ENCODE results near the gene GPR37L1.

GRCh38 chr1:202078241-202078640 is 44.5 kb upstream of the GPR37L1 start:
- no peak for TF ChIP-seq POU2F2 (IDR thresholded peaks at IDR 0.05; ENCODE audit: borderline replicate concordance, low read depth, low read length)
- TF ChIP-seq, protein P1, sequence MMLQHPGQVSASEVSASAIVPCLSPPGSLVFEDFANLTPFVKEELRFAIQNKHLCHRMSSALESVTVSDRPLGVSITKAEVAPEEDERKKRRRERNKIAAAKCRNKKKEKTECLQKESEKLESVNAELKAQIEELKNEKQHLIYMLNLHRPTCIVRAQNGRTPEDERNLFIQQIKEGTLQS (IDR thresholded peaks at IDR 0.05; ENCODE audit: borderline replicate concordance, extremely low read depth, low read depth, low read length): no peak
- TF ChIP-seq EZH2 (IDR thresholded peaks at IDR 0.05; ENCODE audit: borderline replicate concordance, control insufficient read depth, low read depth, low read length): no peak
- no peak for TF ChIP-seq ZNF24 (IDR thresholded peaks at IDR 0.05)
- TF ChIP-seq RFX5 (IDR thresholded peaks at IDR 0.05; ENCODE audit: low read depth, low read length): no peak
